Left colon (tissue), 2 donors: Measurements from ENCODE around the gene KIF6. TPM values are rescaled to one million over a fixed set of nuclear protein-coding genes. Genes with fewer than 3 reads are reported as not detected.

Experiments
- ATAC-seq: fragments of 200-7000 bp; cut with Tn5 transposase; one replicate; pipeline ENCODE4 v1.9.1; 2020; ENCODE audit warnings: mild to moderate bottlenecking, moderate library complexity
- DNase-seq, 2 donors: peaks; one replicate each; pipeline ENCODE4 v3.0.0-alpha.2; 2020
- intact Hi-C, 2 donors: fragments of 100-400 bp; cut with DNase I in 1 of 2; cut with micrococcal nuclease in 1 of 2; formaldehyde crosslinking; loops; one replicate each; pipeline versions ENCODE4 v1.11.2 to v1.14.0; 2022; cut with DNase I, micrococcal nuclease
- total RNA-seq, 2 donors: library from RNA; stranded (reverse); fragmentation: NEBNext Ultra II Directional; extraction: Animal tissue kit (Norgen Biotek cat#: 25700); gene quantifications; one replicate each; pipeline ENCODE4 v1.2.1, GENCODE V29; 2021
- donor health status: DM: no; HTN: no; CAD: no.
- donor health status: DM: yes; HTN: yes; CAD: no.

KIF6 gene
- total RNA-seq, 2 donors from 2014 or later = 0.14 to 0.92 TPM

- intact Hi-C loops = no loop called here
- DNase-seq (no peak), ATAC-seq (no peak)
Observed at GRCh38 chr6:39417440-39417839, 307.8 kb downstream of the KIF6 start.

- ATAC-seq = no peak
- intact Hi-C loops = no loop called here
- no peak for DNase-seq
Observed at GRCh38 chr6:39416728-39417127, 308.5 kb downstream of the KIF6 start.

- intact Hi-C loops = no loop called here
Observed at GRCh38 chr6:39416026-39416425, 309.2 kb downstream of the KIF6 start.

GRCh38 chr6:39415482-39415881, 309.7 kb downstream of the KIF6 start:
- intact Hi-C loops = no loop called here
- DNase-seq (no peak), ATAC-seq (no peak)

More at GRCh38 chr6:39416026-39416425, 309.2 kb downstream of the KIF6 start:
- no peak for DNase-seq
- no peak for ATAC-seq

GRCh38 chr6:39411465-39411864, 313.7 kb downstream of the KIF6 start:
- no peak for DNase-seq
- no peak for ATAC-seq
- intact Hi-C loops = no loop called here

- DNase-seq (no peak), ATAC-seq (no peak)
- intact Hi-C loops = no loop called here
Observed at GRCh38 chr6:39411001-39411400, 314.2 kb downstream of the KIF6 start.

GRCh38 chr6:39409889-39410288, 315.3 kb downstream of the KIF6 start:
- intact Hi-C loops = no loop called here
- no peak for DNase-seq
- ATAC-seq = no peak

GRCh38 chr6:39407446-39407993, 317.7 kb downstream of the KIF6 start:
- intact Hi-C loops = no loop called here
- DNase-seq (no peak), ATAC-seq (no peak)

- intact Hi-C loops = no loop called here
- DNase-seq = no peak
- peak; percentile 30 for ATAC-seq
Observed at GRCh38 chr6:39404312-39404711, 320.9 kb downstream of the KIF6 start.

- intact Hi-C loops = no loop called here
- ATAC-seq (no peak), DNase-seq (no peak)
Observed at GRCh38 chr6:39403304-39403703, 321.9 kb downstream of the KIF6 start.

GRCh38 chr6:39402239-39402751, 322.9 kb downstream of the KIF6 start:
- ATAC-seq (no peak), DNase-seq (no peak)
- intact Hi-C loops = no loop called here

- intact Hi-C loops = no loop called here
Observed at GRCh38 chr6:39401376-39401775, 323.8 kb downstream of the KIF6 start.

GRCh38 chr6:39400026-39400425, 325.2 kb downstream of the KIF6 start:
- intact Hi-C loops = no loop called here
- ATAC-seq (no peak), DNase-seq (no peak)

More at GRCh38 chr6:39401376-39401775, 323.8 kb downstream of the KIF6 start:
- DNase-seq (no peak), ATAC-seq (no peak)

GRCh38 chr6:39396854-39397253, 328.4 kb downstream of the KIF6 start:
- intact Hi-C loops = no loop called here
- ATAC-seq = no peak
- no peak for DNase-seq

GRCh38 chr6:39393075-39393474, 332.1 kb downstream of the KIF6 start:
- DNase-seq (no peak), ATAC-seq (no peak)
- intact Hi-C loops = no loop called here

- ATAC-seq (no peak), DNase-seq (no peak)
- intact Hi-C loops = no loop called here
Observed at GRCh38 chr6:39391182-39391581, 334.0 kb downstream of the KIF6 start.

GRCh38 chr6:39389484-39389767, 335.8 kb downstream of the KIF6 start:
- ATAC-seq (peak; percentile 66), DNase-seq (no peak)
- intact Hi-C loops = no loop called here

GRCh38 chr6:39388606-39389483, 336.4 kb downstream of the KIF6 start:
- no peak for ATAC-seq
- intact Hi-C loops = no loop called here

GRCh38 chr6:39387785-39388184, 337.4 kb downstream of the KIF6 start:
- intact Hi-C loops = no loop called here
- ATAC-seq (no peak), DNase-seq (no peak)

More at GRCh38 chr6:39388606-39389483, 336.4 kb downstream of the KIF6 start:
- DNase-seq = no peak

GRCh38 chr6:39386487-39386886, 338.7 kb downstream of the KIF6 start:
- ATAC-seq = no peak
- intact Hi-C loops = no loop called here
- DNase-seq = no peak
